Astrocyte of the spinal cord (primary cell): ENCODE measurements around the gene EPG5.
A peak's percentile ranks its signal among the peaks of the same experiment; 100 is the strongest.

Experiments used
- DNase-seq: peaks from one replicate; pipeline ENCODE4 v3.0.0; 2011; ENCODE audit warnings: low read depth, low spot score
- H3K4me3 ChIP-seq: 2 replicates; pipeline ENCODE4 v1.5.1; 2011; ENCODE audit warnings: low read depth, mild to moderate bottlenecking, low read length, moderate library complexity
- CTCF ChIP-seq: IDR thresholded peaks from 2 replicates; pipeline ENCODE4 v1.5.1; 2012; ENCODE audit warnings: low read depth, mild to moderate bottlenecking, low read length, inconsistent platforms
- in situ Hi-C: cut with HindIII; loops from 2 replicates; pipeline ENCODE4 v1.10.0; 2017; ENCODE audit warnings: low sequenced_read_pairs

Gene EPG5

GRCh38 chr18:45891806-45892205 lies 75.3 kb downstream of the EPG5 start:
- DNase-seq: no peak
- TF ChIP-seq CTCF: no peak
- in situ Hi-C loops: no loop called here
- H3K4me3 ChIP-seq: no peak overlapping the region

GRCh38 chr18:45890606-45891005 lies 76.5 kb downstream of the EPG5 start:
- DNase-seq: no peak
- TF ChIP-seq CTCF: no peak
- H3K4me3 ChIP-seq: no peak overlapping the region

DNA sequence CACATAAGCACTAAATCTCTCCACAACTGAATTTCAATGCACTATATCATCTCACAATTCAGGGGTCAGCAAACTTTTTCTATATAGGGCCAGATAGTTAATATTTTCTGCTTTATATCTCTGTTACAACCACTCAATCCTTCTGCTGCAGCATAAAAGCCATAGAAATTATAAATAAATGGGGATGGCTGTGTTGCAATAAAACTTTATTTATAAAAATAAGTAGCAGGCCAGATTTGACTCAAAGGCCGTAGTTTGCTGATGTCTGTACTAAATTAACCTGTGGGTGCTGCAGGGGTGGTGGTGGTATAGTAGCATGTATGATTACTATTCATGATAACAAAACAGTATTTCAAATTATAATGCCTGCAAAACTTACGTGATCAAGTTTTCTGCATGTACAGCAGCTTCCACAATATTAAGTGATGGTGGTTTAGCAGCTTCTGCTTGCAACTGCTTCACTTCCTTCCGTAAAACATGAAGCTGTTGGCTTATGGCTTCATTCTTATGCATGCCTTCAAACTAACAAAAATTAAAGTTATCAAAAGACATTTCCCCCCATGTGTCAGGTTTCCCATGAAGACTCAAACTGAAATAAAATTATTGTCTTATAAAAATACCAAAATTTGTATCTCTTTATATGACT lies 77.6 kb downstream of the EPG5 start:
- in situ Hi-C loops: no loop called here
- no peak for DNase-seq
- no peak for TF ChIP-seq CTCF
- no peak overlapping the region for H3K4me3 ChIP-seq

More at GRCh38 chr18:45890606-45891005, 76.5 kb downstream of the EPG5 start:
- in situ Hi-C loops: no loop called here

DNA sequence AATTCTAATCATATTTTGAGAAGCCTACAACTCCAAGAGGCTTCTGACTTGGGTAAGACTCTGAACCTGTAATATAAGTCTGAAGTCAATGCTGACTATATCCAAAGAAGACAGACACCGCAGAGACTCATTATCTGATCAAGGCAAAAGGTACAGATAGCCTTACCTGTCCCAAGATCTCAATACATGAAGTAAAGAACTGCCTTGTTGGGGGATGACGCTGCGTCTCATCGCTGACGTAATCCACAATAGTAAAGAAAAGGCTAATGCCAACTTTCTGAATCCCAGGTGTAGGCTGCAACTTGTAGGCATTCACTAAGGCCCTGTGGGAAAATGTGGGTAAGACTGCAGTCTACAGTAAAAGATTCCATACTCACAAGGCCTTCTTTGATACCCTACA lies 79.5 kb downstream of the EPG5 start:
- in situ Hi-C loops: no loop called here
- TF ChIP-seq CTCF: no peak
- DNase-seq: no peak
- no peak overlapping the region for H3K4me3 ChIP-seq

- in situ Hi-C loops: no loop called here
- DNase-seq: no peak
- no peak overlapping the region for H3K4me3 ChIP-seq
- TF ChIP-seq CTCF: no peak
Measured at GRCh38 chr18:45880876-45881558, 86.1 kb downstream of the EPG5 start.

DNA sequence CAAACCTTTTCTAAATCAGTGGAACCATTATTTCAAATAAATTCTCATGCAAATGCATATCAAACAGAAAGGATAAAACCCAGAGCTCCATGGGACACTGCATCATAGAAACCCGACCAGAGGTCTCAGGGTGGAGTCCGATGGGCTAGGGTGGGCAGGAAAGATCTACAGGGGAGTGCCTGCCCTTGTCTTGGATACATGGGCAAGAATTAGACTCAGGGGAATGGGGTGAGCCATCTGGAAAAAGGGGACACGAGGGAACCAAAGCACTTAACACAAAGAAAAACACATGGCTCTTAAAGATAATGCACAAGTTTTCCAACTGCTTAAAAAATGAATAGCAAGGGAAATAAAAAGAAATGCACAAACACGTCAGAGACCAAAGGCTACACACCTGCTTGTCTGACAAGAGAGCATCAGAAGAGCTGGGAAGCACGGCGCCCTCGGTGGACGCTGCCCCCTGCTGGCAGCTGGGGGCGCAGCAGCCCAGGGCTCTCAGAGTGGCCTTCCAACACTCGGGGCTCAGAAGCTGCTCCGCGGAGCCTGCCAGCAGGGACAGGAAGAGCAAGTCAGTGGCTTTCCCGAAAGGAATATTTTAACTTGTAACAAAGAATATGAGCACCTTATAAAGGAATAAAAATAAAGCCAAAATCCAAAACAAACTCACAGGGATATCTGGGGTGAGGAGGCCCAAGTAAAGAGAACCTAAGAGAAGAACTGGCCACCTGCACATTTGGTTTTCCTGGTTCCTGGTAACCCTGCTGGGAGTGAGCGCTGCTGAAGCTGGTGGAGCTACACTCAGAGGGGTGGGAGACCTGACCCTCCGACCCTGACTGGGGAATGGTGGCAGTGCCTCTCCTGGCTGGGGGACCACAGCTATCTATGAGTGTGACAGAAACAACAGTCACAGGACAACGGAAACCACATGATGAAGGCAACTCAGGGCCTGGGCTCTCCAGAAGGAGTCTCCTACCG lies 87.2 kb downstream of the EPG5 start:
- in situ Hi-C loops: no loop called here
- peak; percentile 100 for TF ChIP-seq CTCF
- peak; percentile 76 for DNase-seq
- H3K4me3 ChIP-seq: no peak overlapping the region
